Suprapubic skin (tissue), 4 donors: Measurements from ENCODE around the gene HECTD3.

ENCODE experiments used
- CTCF ChIP-seq, 2 donors: fragments of 200-600 bp in 1 of 2; fragments of 450-650 bp in 1 of 2; sonication (generic) in 1 of 2; IDR thresholded peaks; one replicate each; pipeline ENCODE4 v1.5.1; 2016 to 2019; ENCODE audit warnings: antibody characterized with exemption in 2 of 2, mild to moderate bottlenecking in 1 of 2, moderate library complexity in 1 of 2
- POLR2A ChIP-seq, 2 donors: fragments of 450-650 bp; IDR thresholded peaks; one replicate each; pipeline ENCODE4 v1.6.1; 2017; ENCODE audit warnings: antibody characterized with exemption in 2 of 2, mild to moderate bottlenecking in 2 of 2, moderate library complexity in 2 of 2
- POLR2AphosphoS5 ChIP-seq, 3 donors: sonication (generic); formaldehyde crosslinking; IDR thresholded peaks; one replicate each; pipeline ENCODE4 v1.6.1; 2017; ENCODE audit warnings: antibody characterized with exemption in 3 of 3

GRCh38 chr1:45003741-45004140 is 7.4 kb downstream of the HECTD3 start:
- TF ChIP-seq CTCF (IDR thresholded peaks at IDR 0.05) (no peak), POLR2A (IDR thresholded peaks at IDR 0.05) (no peak), POLR2AphosphoS5 (IDR thresholded peaks at IDR 0.05) (no peak)
